Neural cell (in vitro differentiated cells): ENCODE results near the gene IGSF23. TPM values are rescaled to one million over a fixed set of nuclear protein-coding genes. Genes with fewer than 3 reads are reported as not detected.

Source experiments
- H2AFZ ChIP-seq: fragments of 200-600, 300-800 bp; sonication (generic), shearing (Covaris generic); 2 replicates; pipeline ENCODE4 v1.6.0; 2014; ENCODE audit warnings: low read depth, mild to moderate bottlenecking, antibody characterized with exemption, low read length, moderate library complexity
- H3F3A ChIP-seq: fragments of 200-600 bp; shearing (Covaris generic); 2 replicates; pipeline ENCODE4 v1.6.1; 2016; ENCODE audit warnings: mild to moderate bottlenecking, moderate library complexity, mixed read lengths, antibody characterized with exemption, low read length; ENCODE audit not compliant: insufficient read depth, poor library complexity, severe bottlenecking
- H3K27ac ChIP-seq: fragments of 200-600, 300-800 bp; sonication (generic), shearing (Covaris generic); 2 replicates; pipeline ENCODE4 v1.5.1; 2014; ENCODE audit warnings: mild to moderate bottlenecking, low read length, moderate library complexity
- H3K27me3 ChIP-seq: fragments of 300-800, 200-600 bp; sonication (generic), shearing (Covaris generic); 2 replicates; pipeline ENCODE4 v1.6.0; 2014; ENCODE audit warnings: mild to moderate bottlenecking, low read depth, low read length, moderate library complexity; ENCODE audit not compliant: insufficient read depth
- H3K36me3 ChIP-seq: fragments of 300-800, 200-600 bp; sonication (generic), shearing (Covaris generic); 2 replicates; pipeline ENCODE4 v1.5.1; 2014; ENCODE audit warnings: mild to moderate bottlenecking, antibody characterized with exemption, low read length, moderate library complexity; ENCODE audit not compliant: insufficient read depth
- H3K4me2 ChIP-seq: fragments of 300-800, 200-600 bp; sonication (generic), shearing (Covaris generic); 2 replicates; pipeline ENCODE4 v1.6.0; 2014; ENCODE audit warnings: mild to moderate bottlenecking, low read length
- H3K4me3 ChIP-seq: fragments of 300-800, 200-600 bp; sonication (generic), shearing (Covaris generic); 2 replicates; pipeline ENCODE4 v1.5.1; 2014; ENCODE audit warnings: mild to moderate bottlenecking, low read length, moderate library complexity
- H3K79me2 ChIP-seq: fragments of 200-600 bp; shearing (Covaris generic); replicated peaks from 2 replicates; pipeline ENCODE4 v1.6.0; 2014; ENCODE audit warnings: mild to moderate bottlenecking, low read length, moderate library complexity; ENCODE audit not compliant: insufficient read depth
- H3K9ac ChIP-seq: fragments of 300-800, 200-600 bp; sonication (generic), shearing (Covaris generic); 2 replicates; pipeline ENCODE4 v1.6.1; 2016; ENCODE audit warnings: mild to moderate bottlenecking, low read length, mixed read lengths
- H3K9me2 ChIP-seq: fragments of 200-600 bp; shearing (Covaris generic); 2 replicates; pipeline ENCODE4 v1.6.1; 2016; ENCODE audit warnings: mild to moderate bottlenecking, low read length, mixed read lengths; ENCODE audit not compliant: insufficient read depth
- H3K9me3 ChIP-seq: fragments of 200-600, 300-800 bp; sonication (generic), shearing (Covaris generic); 2 replicates; pipeline ENCODE4 v1.6.1; 2016; ENCODE audit warnings: mild to moderate bottlenecking, mixed run types, low read length, moderate library complexity, mixed read lengths
- H4K20me1 ChIP-seq: fragments of 200-600 bp; shearing (Covaris generic); 2 replicates; pipeline ENCODE4 v1.6.1; 2016; ENCODE audit warnings: mild to moderate bottlenecking, mixed run types; ENCODE audit not compliant: insufficient read depth
- EP300 ChIP-seq: fragments of 450-650 bp; conservative IDR thresholded peaks from 2 replicates; pipeline ENCODE4 v1.6.1; 2014; ENCODE audit warnings: antibody characterized with exemption, mild to moderate bottlenecking, moderate library complexity; ENCODE audit not compliant: poor library complexity, severe bottlenecking
- EZH2 ChIP-seq: fragments of 200-600, 300-800 bp; shearing (Covaris generic), sonication (generic); IDR thresholded peaks from 2 replicates; pipeline ENCODE4 v1.6.1; 2014; ENCODE audit warnings: antibody characterized with exemption, low read length, borderline replicate concordance, mild to moderate bottlenecking; ENCODE audit not compliant: insufficient read depth, poor library complexity, severe bottlenecking
- MXI1 ChIP-seq: fragments of 450-650 bp; conservative IDR thresholded peaks from 2 replicates; pipeline ENCODE4 v1.6.1; 2014; ENCODE audit warnings: antibody characterized with exemption, mild to moderate bottlenecking; ENCODE audit not compliant: poor library complexity, severe bottlenecking
- POLR2AphosphoS5 ChIP-seq: IDR thresholded peaks from 2 replicates; pipeline ENCODE4 v1.6.1; 2012
- RAD21 ChIP-seq: fragments of 450-650 bp; conservative IDR thresholded peaks from 2 replicates; pipeline ENCODE4 v1.6.1; 2014; ENCODE audit warnings: antibody characterized with exemption, mild to moderate bottlenecking, moderate library complexity
- SMC3 ChIP-seq: fragments of 450-650 bp; conservative IDR thresholded peaks from 2 replicates; pipeline ENCODE4 v1.6.1; 2014; ENCODE audit warnings: antibody characterized with exemption, mild to moderate bottlenecking, moderate library complexity; ENCODE audit not compliant: poor library complexity
- TAF1 ChIP-seq: IDR thresholded peaks from 2 replicates; pipeline ENCODE4 v1.6.1; 2012; ENCODE audit warnings: low read depth
- polyA plus RNA-seq: library from polyadenylated mRNA; depleted of rRNA; stranded (reverse); fragments of >200 nt; gene quantifications from 2 replicates; pipeline ENCODE4 v1.2.3, GENCODE V29; 2014
- TF ChIP-seq, protein P1 (sequence below): fragments of 450-650 bp; IDR thresholded peaks from 2 replicates; pipeline ENCODE4 v1.5.1; 2014; ENCODE audit warnings: antibody characterized with exemption, mild to moderate bottlenecking, moderate library complexity; ENCODE audit not compliant: poor library complexity, severe bottlenecking
- TF ChIP-seq, protein P2 (sequence below): IDR thresholded peaks from 2 replicates; pipeline ENCODE4 v1.6.1; 2012; ENCODE audit warnings: borderline replicate concordance

IGSF23 gene
- polyA plus RNA-seq, 1 donor from 2014 or later, result not detected

- Histone ChIP-seq H3K79me2 (no peaks in the 10 kb centered on the region), H3K9me2 (no peaks in the 10 kb centered on the region), H3K36me3 (no peaks in the 10 kb centered on the region), H2AFZ (no peak overlapping the region), H3K27me3 (no peaks in the 10 kb centered on the region), H3K4me2 (no peak overlapping the region), H3K4me3 (no peak overlapping the region), H4K20me1 (no peaks in the 10 kb centered on the region), H3K9me3 (peaks cover 4% of the 10 kb centered on the region), H3K27ac (no peak overlapping the region), H3F3A (no peaks in the 10 kb centered on the region), H3K9ac (no peak overlapping the region)
- TF ChIP-seq EP300 (no peak), RAD21 (no peak), SMC3 (no peak), TAF1 (no peak), POLR2AphosphoS5 (no peak), EZH2 (no peak), MXI1 (no peak)
- TF ChIP-seq, protein P1, sequence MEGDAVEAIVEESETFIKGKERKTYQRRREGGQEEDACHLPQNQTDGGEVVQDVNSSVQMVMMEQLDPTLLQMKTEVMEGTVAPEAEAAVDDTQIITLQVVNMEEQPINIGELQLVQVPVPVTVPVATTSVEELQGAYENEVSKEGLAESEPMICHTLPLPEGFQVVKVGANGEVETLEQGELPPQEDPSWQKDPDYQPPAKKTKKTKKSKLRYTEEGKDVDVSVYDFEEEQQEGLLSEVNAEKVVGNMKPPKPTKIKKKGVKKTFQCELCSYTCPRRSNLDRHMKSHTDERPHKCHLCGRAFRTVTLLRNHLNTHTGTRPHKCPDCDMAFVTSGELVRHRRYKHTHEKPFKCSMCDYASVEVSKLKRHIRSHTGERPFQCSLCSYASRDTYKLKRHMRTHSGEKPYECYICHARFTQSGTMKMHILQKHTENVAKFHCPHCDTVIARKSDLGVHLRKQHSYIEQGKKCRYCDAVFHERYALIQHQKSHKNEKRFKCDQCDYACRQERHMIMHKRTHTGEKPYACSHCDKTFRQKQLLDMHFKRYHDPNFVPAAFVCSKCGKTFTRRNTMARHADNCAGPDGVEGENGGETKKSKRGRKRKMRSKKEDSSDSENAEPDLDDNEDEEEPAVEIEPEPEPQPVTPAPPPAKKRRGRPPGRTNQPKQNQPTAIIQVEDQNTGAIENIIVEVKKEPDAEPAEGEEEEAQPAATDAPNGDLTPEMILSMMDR, result no peak
- TF ChIP-seq, protein P2, sequence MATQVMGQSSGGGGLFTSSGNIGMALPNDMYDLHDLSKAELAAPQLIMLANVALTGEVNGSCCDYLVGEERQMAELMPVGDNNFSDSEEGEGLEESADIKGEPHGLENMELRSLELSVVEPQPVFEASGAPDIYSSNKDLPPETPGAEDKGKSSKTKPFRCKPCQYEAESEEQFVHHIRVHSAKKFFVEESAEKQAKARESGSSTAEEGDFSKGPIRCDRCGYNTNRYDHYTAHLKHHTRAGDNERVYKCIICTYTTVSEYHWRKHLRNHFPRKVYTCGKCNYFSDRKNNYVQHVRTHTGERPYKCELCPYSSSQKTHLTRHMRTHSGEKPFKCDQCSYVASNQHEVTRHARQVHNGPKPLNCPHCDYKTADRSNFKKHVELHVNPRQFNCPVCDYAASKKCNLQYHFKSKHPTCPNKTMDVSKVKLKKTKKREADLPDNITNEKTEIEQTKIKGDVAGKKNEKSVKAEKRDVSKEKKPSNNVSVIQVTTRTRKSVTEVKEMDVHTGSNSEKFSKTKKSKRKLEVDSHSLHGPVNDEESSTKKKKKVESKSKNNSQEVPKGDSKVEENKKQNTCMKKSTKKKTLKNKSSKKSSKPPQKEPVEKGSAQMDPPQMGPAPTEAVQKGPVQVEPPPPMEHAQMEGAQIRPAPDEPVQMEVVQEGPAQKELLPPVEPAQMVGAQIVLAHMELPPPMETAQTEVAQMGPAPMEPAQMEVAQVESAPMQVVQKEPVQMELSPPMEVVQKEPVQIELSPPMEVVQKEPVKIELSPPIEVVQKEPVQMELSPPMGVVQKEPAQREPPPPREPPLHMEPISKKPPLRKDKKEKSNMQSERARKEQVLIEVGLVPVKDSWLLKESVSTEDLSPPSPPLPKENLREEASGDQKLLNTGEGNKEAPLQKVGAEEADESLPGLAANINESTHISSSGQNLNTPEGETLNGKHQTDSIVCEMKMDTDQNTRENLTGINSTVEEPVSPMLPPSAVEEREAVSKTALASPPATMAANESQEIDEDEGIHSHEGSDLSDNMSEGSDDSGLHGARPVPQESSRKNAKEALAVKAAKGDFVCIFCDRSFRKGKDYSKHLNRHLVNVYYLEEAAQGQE, result no peak
These were observed 39.7 kb upstream of the IGSF23 start for GRCh38 chr19:44573627-44574026.

- Histone ChIP-seq H3K9ac (no peak overlapping the region), H3K27ac (no peak overlapping the region), H3F3A (no peaks in the 10 kb centered on the region), H3K27me3 (no peaks in the 10 kb centered on the region), H2AFZ (no peak overlapping the region), H3K79me2 (no peaks in the 10 kb centered on the region), H3K4me3 (no peak overlapping the region), H4K20me1 (no peaks in the 10 kb centered on the region), H3K9me3 (peaks cover 4% of the 10 kb centered on the region), H3K36me3 (no peaks in the 10 kb centered on the region), H3K9me2 (no peaks in the 10 kb centered on the region), H3K4me2 (no peak overlapping the region)
- no peak for TF ChIP-seq RAD21
- TF ChIP-seq, protein P1, result no peak
- TF ChIP-seq MXI1, result no peak
- TF ChIP-seq, protein P2, result no peak
- TF ChIP-seq EZH2, result no peak
- no peak for TF ChIP-seq POLR2AphosphoS5
- TF ChIP-seq TAF1, result no peak
- TF ChIP-seq EP300, result no peak
These were observed 39.0 kb upstream of the IGSF23 start for GRCh38 chr19:44574186-44574950.
